HEK293 (cell line): Measurements from ENCODE around the gene C17orf67.

ENCODE experiments used
- CTCF ChIA-PET: fragments of 350-600 bp; formaldehyde crosslinking; extraction: SDS; loops from one replicate; lab custom pipeline; 2021; ENCODE audit warnings: antibody characterized with exemption; lab: Yijun Ruan, JAX
- POLR2A ChIA-PET: fragments of 300-600 bp; formaldehyde crosslinking; extraction: SDS; loops from one replicate; lab custom pipeline; 2020; ENCODE audit warnings: antibody characterized with exemption, inconsistent platforms; lab: Yijun Ruan, JAX
- H3K27ac ChIP-seq: fragments of 200-500 bp; sonication (Bioruptor generic); 2 replicates; pipeline ENCODE4 v1.5.1; 2014; ENCODE audit warnings: low read depth, low read length, control low read depth, inconsistent platforms; ENCODE audit errors: extremely low read depth
- H3K36me3 ChIP-seq, 2 experiments: fragments of 200-500 bp in 1 of 2; sonication (Bioruptor generic) in 1 of 2; 1 replicate in 1 of 2; 2 replicates in 1 of 2; pipeline ENCODE4 v1.5.1; 2014 to 2017; ENCODE audit warnings: inconsistent platforms in 2 of 2, low read length in 2 of 2; ENCODE audit not compliant: control insufficient read depth in 2 of 2, insufficient read depth in 1 of 2
- H3K4me1 ChIP-seq: fragments of 200-500 bp; sonication (Bioruptor generic); 2 replicates; pipeline ENCODE4 v1.5.1; 2014; ENCODE audit warnings: mild to moderate bottlenecking, low read length, inconsistent platforms; ENCODE audit not compliant: control insufficient read depth, insufficient read depth
- H3K4me3 ChIP-seq: 2 replicates; pipeline ENCODE4 v1.5.1; 2011; ENCODE audit warnings: low read depth, mild to moderate bottlenecking, control low read depth, low read length, moderate library complexity
- H3K9me3 ChIP-seq: fragments of 200-500 bp; sonication (Bioruptor generic); 2 replicates; pipeline ENCODE4 v1.5.1; 2014; ENCODE audit warnings: low read depth, low read length, inconsistent platforms; ENCODE audit not compliant: control insufficient read depth, insufficient read depth
- EGR2 ChIP-seq: fragments of 450-650 bp; formaldehyde crosslinking; IDR thresholded peaks from 2 replicates; pipeline ENCODE4 v1.5.1; 2016; ENCODE audit warnings: low read depth, missing biosample characterization, missing genetic modification characterization
- FEZF1 ChIP-seq: fragments of 450-650 bp; formaldehyde crosslinking; IDR thresholded peaks from 2 replicates; pipeline ENCODE4 v1.5.1; 2016; ENCODE audit warnings: missing biosample characterization, missing genetic modification characterization
- GFI1B ChIP-seq: fragments of 450-650 bp; formaldehyde crosslinking; IDR thresholded peaks from 2 replicates; pipeline ENCODE4 v1.5.1; 2016; ENCODE audit warnings: missing biosample characterization, missing genetic modification characterization
- PRDM1 ChIP-seq: fragments of 450-650 bp; formaldehyde crosslinking; IDR thresholded peaks from 2 replicates; pipeline ENCODE4; 2016; ENCODE audit warnings: missing biosample characterization, missing genetic modification characterization
- SALL2 ChIP-seq: fragments of 450-650 bp; formaldehyde crosslinking; IDR thresholded peaks from 2 replicates; pipeline ENCODE4 v1.5.0; 2017; ENCODE audit warnings: missing biosample characterization, mild to moderate bottlenecking, missing genetic modification characterization, borderline replicate concordance
- ZFHX2 ChIP-seq: fragments of 450-650 bp; formaldehyde crosslinking; conservative IDR thresholded peaks from 2 replicates; pipeline ENCODE4 v1.5.1; 2016; ENCODE audit warnings: missing biosample characterization, missing genetic modification characterization
- ZFP3 ChIP-seq: fragments of 450-650 bp; formaldehyde crosslinking; IDR thresholded peaks from 2 replicates; pipeline ENCODE4 v1.5.1; 2016; ENCODE audit warnings: low read depth, missing biosample characterization, missing genetic modification characterization
- ZFP41 ChIP-seq: fragments of 450-650 bp; formaldehyde crosslinking; IDR thresholded peaks from 2 replicates; pipeline ENCODE4 v1.5.1; 2016; ENCODE audit warnings: missing biosample characterization, missing genetic modification characterization, borderline replicate concordance
- ZNF221 ChIP-seq: fragments of 450-650 bp; formaldehyde crosslinking; IDR thresholded peaks from 2 replicates; pipeline ENCODE4 v1.5.1; 2017; ENCODE audit warnings: missing biosample characterization, missing genetic modification characterization, borderline replicate concordance
- ZNF266 ChIP-seq: fragments of 450-650 bp; formaldehyde crosslinking; IDR thresholded peaks from 2 replicates; pipeline ENCODE4 v1.5.1; 2016; ENCODE audit warnings: missing biosample characterization, missing genetic modification characterization, low read depth
- ZNF362 ChIP-seq: fragments of 450-650 bp; formaldehyde crosslinking; IDR thresholded peaks from 2 replicates; pipeline ENCODE4 v1.5.1; 2016; ENCODE audit warnings: missing biosample characterization, missing genetic modification characterization
- ZNF521 ChIP-seq: fragments of 450-650 bp; formaldehyde crosslinking; IDR thresholded peaks from 2 replicates; pipeline ENCODE4 v1.5.1; 2017; ENCODE audit warnings: missing biosample characterization, mild to moderate bottlenecking, missing genetic modification characterization
- ZNF555 ChIP-seq: fragments of 450-650 bp; formaldehyde crosslinking; conservative IDR thresholded peaks from 2 replicates; pipeline ENCODE4 v1.5.1; 2017; ENCODE audit warnings: missing biosample characterization, mild to moderate bottlenecking, missing genetic modification characterization, inconsistent platforms
- ZNF580 ChIP-seq: fragments of 450-650 bp; formaldehyde crosslinking; IDR thresholded peaks from 2 replicates; pipeline ENCODE4 v1.5.1; 2016; ENCODE audit warnings: missing biosample characterization, missing genetic modification characterization
- ZNF658 ChIP-seq: fragments of 450-650 bp; formaldehyde crosslinking; IDR thresholded peaks from 2 replicates; pipeline ENCODE4; 2016; ENCODE audit warnings: missing biosample characterization, missing genetic modification characterization
- ZNF670 ChIP-seq: fragments of 450-650 bp; formaldehyde crosslinking; IDR thresholded peaks from 2 replicates; pipeline ENCODE4 v1.5.1; 2016; ENCODE audit warnings: missing biosample characterization, missing genetic modification characterization, low read depth
- ZNF701 ChIP-seq: fragments of 450-650 bp; formaldehyde crosslinking; IDR thresholded peaks from 2 replicates; pipeline ENCODE4 v1.5.1; 2016; ENCODE audit warnings: missing biosample characterization, missing genetic modification characterization
- ZNF792 ChIP-seq: fragments of 450-650 bp; formaldehyde crosslinking; IDR thresholded peaks from 2 replicates; pipeline ENCODE4 v1.5.1; 2016; ENCODE audit warnings: missing biosample characterization, missing genetic modification characterization
- ZSCAN16 ChIP-seq: fragments of 450-650 bp; formaldehyde crosslinking; IDR thresholded peaks from 2 replicates; pipeline ENCODE4 v1.5.1; 2016; ENCODE audit warnings: missing biosample characterization, missing genetic modification characterization
- TF ChIP-seq, protein P1 (sequence below): fragments of 450-650 bp; formaldehyde crosslinking; IDR thresholded peaks from 2 replicates; pipeline ENCODE4 v1.5.1; 2016; ENCODE audit warnings: missing biosample characterization, missing genetic modification characterization
- TF ChIP-seq, protein P2 (sequence below): fragments of 450-650 bp; formaldehyde crosslinking; IDR thresholded peaks from 2 replicates; pipeline ENCODE4 v1.5.0; 2017; ENCODE audit warnings: missing biosample characterization, missing genetic modification characterization, borderline replicate concordance
- TF ChIP-seq, protein P3 (sequence below): fragments of 450-650 bp; formaldehyde crosslinking; IDR thresholded peaks from 2 replicates; pipeline ENCODE4 v1.5.1; 2016; ENCODE audit warnings: missing biosample characterization, missing genetic modification characterization, borderline replicate concordance

C17orf67 gene

GRCh38 chr17:56809106-56809819 is 24.5 kb downstream of the C17orf67 start:
- no peak overlapping the region for H3K27ac ChIP-seq

DNA sequence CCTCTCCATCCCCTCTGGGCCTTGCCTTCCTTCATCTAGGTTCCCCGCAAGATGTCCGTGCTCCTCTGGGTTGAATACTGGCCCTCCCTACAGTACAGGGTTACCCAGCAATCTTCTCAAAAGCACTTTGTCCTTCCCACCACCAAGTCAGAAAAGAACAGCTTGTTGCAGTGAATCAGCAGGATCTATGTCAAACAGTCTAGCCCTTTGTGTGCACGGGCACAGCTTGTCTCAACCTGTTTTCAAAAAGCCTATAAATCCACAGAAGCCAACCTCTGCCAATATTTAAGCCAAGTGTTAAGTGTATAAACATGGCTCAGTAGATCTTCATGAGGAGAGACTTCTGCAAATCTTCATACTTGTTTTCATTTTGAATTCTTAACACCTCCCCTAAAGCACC is 25.2 kb downstream of the C17orf67 start:
- POLR2A ChIA-PET: no interaction called here
- H3K4me1 ChIP-seq: no peaks in the 10 kb centered on the region
- H3K9me3 ChIP-seq: no peaks in the 10 kb centered on the region
- no peaks in the 10 kb centered on the region for H3K36me3 ChIP-seq
- no peak overlapping the region for H3K4me3 ChIP-seq
- CTCF ChIA-PET: no interaction called here
- no peak overlapping the region for H3K27ac ChIP-seq
- TF ChIP-seq FEZF1 (tag by site-specific recombination): peak; percentile 66; the same call in 1 of the 2 replicates
- TF ChIP-seq ZNF670: no peak

More at GRCh38 chr17:56809106-56809819, 24.5 kb downstream of the C17orf67 start:
- POLR2A ChIA-PET: no interaction called here
- CTCF ChIA-PET: no interaction called here
- Histone ChIP-seq H3K36me3 (no peaks in the 10 kb centered on the region), H3K4me3 (no peak overlapping the region), H3K9me3 (no peaks in the 10 kb centered on the region), H3K4me1 (no peaks in the 10 kb centered on the region)
- no peak for TF ChIP-seq ZNF362 (tag by site-specific recombination)
- no peak for TF ChIP-seq ZNF792 (tag by site-specific recombination)
- TF ChIP-seq, protein P1, sequence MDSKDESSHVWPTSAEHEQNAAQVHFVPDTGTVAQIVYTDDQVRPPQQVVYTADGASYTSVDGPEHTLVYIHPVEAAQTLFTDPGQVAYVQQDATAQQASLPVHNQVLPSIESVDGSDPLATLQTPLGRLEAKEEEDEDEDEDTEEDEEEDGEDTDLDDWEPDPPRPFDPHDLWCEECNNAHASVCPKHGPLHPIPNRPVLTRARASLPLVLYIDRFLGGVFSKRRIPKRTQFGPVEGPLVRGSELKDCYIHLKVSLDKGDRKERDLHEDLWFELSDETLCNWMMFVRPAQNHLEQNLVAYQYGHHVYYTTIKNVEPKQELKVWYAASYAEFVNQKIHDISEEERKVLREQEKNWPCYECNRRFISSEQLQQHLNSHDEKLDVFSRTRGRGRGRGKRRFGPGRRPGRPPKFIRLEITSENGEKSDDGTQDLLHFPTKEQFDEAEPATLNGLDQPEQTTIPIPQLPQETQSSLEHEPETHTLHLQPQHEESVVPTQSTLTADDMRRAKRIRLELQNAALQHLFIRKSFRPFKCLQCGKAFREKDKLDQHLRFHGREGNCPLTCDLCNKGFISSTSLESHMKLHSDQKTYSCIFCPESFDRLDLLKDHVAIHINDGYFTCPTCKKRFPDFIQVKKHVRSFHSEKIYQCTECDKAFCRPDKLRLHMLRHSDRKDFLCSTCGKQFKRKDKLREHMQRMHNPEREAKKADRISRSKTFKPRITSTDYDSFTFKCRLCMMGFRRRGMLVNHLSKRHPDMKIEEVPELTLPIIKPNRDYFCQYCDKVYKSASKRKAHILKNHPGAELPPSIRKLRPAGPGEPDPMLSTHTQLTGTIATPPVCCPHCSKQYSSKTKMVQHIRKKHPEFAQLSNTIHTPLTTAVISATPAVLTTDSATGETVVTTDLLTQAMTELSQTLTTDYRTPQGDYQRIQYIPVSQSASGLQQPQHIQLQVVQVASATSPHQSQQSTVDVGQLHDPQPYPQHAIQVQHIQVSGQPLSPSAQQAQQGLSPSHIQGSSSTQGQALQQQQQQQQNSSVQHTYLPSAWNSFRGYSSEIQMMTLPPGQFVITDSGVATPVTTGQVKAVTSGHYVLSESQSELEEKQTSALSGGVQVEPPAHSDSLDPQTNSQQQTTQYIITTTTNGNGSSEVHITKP (tag by site-specific recombination): no peak
- TF ChIP-seq PRDM1 (tag by site-specific recombination): no peak
- peak; percentile 51; the same call in 1 of the 2 replicates for TF ChIP-seq ZFHX2 (tag by site-specific recombination)
- TF ChIP-seq EGR2 (tag by site-specific recombination): peak; percentile 57
- 0 out of 2 replicates have a peak, but pooled peaks have one; percentile 11 for TF ChIP-seq SALL2 (tag by site-specific recombination)
- TF ChIP-seq ZNF701: 0 out of 2 replicates have a peak, but pooled peaks have one; percentile 42
- no peak for TF ChIP-seq ZFP41 (tag by site-specific recombination)
- no peak for TF ChIP-seq ZNF580 (tag by site-specific recombination)

DNA sequence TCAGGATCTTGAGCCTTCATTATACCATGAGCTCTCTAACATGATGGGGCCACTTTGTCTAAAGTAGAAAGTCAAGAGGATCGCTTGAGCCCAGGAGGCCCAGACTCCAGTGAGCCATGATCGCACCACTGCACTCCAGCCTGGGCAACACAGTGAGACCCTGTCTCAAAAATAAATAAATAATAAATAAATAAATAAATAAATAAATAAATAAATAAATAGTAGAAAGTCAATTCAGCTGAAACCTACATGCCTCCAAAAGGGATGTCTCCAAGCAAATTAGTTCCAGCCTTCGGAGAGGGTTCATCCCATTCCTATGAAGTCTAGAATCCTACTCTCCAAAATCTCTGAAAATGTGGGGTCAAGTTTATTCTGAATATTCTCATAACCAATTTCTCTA is 26.0 kb downstream of the C17orf67 start:
- POLR2A ChIA-PET: no interaction called here
- H3K4me3 ChIP-seq: no peak overlapping the region
- no peak overlapping the region for H3K27ac ChIP-seq
- CTCF ChIA-PET: interaction anchor here (0.6 to 1.3 kb wide), 2 partner anchors 7 to 12 kb away, joined by 3 to 5 read pairs; no protein-coding TSS in a partner anchor
- H3K36me3 ChIP-seq: no peaks in the 10 kb centered on the region
- H3K9me3 ChIP-seq: no peaks in the 10 kb centered on the region
- no peaks in the 10 kb centered on the region for H3K4me1 ChIP-seq
- TF ChIP-seq ZNF221 (tag by site-specific recombination) (no peak), ZFP3 (tag by site-specific recombination) (no peak), GFI1B (no peak), ZNF555 (peak; percentile 61), ZNF658 (no peak), ZNF266 (tag by site-specific recombination) (0 out of 2 replicates have a peak, but pooled peaks have one; percentile 34), ZSCAN16 (tag by site-specific recombination) (no peak), ZNF521 (tag by site-specific recombination) (no peak)
- TF ChIP-seq, protein P2, sequence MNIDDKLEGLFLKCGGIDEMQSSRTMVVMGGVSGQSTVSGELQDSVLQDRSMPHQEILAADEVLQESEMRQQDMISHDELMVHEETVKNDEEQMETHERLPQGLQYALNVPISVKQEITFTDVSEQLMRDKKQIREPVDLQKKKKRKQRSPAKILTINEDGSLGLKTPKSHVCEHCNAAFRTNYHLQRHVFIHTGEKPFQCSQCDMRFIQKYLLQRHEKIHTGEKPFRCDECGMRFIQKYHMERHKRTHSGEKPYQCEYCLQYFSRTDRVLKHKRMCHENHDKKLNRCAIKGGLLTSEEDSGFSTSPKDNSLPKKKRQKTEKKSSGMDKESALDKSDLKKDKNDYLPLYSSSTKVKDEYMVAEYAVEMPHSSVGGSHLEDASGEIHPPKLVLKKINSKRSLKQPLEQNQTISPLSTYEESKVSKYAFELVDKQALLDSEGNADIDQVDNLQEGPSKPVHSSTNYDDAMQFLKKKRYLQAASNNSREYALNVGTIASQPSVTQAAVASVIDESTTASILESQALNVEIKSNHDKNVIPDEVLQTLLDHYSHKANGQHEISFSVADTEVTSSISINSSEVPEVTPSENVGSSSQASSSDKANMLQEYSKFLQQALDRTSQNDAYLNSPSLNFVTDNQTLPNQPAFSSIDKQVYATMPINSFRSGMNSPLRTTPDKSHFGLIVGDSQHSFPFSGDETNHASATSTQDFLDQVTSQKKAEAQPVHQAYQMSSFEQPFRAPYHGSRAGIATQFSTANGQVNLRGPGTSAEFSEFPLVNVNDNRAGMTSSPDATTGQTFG (tag by site-specific recombination): no peak
- TF ChIP-seq, protein P3, sequence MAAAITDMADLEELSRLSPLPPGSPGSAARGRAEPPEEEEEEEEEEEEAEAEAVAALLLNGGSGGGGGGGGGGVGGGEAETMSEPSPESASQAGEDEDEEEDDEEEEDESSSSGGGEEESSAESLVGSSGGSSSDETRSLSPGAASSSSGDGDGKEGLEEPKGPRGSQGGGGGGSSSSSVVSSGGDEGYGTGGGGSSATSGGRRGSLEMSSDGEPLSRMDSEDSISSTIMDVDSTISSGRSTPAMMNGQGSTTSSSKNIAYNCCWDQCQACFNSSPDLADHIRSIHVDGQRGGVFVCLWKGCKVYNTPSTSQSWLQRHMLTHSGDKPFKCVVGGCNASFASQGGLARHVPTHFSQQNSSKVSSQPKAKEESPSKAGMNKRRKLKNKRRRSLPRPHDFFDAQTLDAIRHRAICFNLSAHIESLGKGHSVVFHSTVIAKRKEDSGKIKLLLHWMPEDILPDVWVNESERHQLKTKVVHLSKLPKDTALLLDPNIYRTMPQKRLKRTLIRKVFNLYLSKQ (tag by site-specific recombination): no peak
